NCI-H2081 (cell line): Measurements from ENCODE around the gene KRT6A.
A peak's percentile ranks its signal among the peaks of the same experiment; 100 is the strongest.
"Not testable (repeated sequence)": the region's sequence is repeated elsewhere in the genome, so short reads cannot be mapped to it uniquely, and the experiment has no call there.

Source experiments
- DNase-seq, 2 experiments: peaks; one replicate each; lab custom pipeline; 2025; lab: John Stamatoyannopoulos, UW

KRT6A gene

DNA sequence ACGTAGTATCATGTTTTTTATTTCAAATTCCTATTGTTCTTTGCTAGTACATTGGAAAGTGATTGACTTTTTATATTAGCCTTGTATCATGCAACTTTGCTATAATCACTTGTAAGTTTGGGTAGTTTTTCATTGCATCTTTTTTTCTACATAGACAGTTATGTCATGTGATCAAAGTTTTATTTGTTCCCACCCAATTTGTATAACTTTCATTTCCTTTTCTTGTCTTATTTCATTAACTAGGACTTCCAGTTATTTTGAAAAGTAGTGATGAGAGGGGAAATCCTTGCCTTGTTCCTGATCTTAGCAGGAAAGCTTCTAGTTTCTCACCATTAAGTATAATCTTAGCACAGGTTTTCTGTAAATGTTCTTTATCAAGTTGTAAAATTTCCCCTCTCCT is 9.8 kb upstream of the KRT6A start:
- no peak for DNase-seq

DNA sequence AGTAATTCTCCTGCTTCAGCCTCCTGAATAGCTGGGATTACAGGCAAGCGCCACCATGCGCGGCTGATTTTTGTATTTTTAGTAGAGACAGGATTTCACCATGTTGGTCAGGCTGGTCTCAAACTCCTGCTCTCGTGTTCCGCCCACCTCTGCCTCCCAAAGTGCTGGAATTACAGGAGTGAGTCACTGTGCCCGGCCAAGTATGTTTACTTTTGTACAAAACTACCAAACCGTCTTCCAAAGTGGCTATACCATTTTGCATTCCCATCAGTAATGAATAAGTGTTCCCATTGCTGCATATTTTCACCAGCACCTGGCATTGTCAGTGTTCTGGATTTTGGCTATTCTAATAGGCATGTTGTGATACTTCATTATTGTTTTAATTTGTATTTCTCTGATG is 8.4 kb upstream of the KRT6A start:
- no peak for DNase-seq

DNA sequence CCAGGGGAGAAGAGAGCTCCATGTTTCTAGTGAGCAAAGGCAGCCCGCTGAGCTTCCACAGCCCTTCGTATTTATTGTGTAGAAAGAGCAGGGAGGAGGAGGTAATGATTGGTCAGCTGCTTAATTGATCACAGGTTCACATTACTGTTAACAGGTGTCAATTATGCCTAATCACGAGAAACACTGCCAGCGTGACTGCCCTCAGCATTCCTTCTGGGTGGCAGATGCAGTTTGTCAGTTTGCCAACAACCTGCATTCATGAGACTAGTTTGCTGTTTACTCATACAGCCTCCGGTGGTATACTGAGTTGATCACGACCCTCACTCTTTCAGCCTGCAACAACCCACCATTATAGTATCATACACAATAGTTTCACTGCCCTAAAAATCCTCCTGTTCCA is 7.5 kb upstream of the KRT6A start:
- peak in 1 of 2 experiments; percentile 28 for DNase-seq

DNA sequence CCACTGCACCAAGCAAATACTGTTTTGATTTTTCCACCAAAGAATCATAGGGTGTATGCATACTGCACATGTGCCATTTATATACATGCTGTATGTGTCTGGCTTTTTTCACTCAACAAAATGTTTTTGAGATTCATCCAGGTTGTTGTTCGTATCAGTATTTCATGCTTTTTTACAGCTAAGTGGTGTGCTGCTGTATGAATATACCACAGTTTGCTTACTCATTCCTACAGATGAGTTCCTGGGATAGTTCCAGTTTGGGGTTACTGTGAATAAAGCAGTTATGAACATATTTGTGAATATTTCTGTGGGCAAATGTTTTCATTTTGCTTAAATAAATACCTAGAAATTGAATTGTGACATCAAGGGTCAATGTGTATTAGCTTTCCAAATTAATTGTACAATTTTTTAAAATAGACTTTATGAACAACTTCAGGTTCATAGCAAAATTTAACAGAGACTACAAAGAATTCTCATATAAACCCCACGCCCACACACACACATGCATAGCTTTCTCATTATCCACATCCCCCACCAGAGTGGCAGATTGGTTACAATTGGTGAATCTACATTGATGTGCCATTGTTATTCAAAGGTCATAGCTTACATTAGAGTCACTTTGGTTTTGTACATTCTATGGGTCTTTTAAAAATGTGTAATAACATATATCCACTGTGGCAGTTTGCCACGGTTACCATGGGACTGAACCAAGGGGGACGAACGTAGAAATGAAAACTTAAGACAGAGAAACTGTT is 6.9 kb upstream of the KRT6A start:
- DNase-seq: no peak

DNA sequence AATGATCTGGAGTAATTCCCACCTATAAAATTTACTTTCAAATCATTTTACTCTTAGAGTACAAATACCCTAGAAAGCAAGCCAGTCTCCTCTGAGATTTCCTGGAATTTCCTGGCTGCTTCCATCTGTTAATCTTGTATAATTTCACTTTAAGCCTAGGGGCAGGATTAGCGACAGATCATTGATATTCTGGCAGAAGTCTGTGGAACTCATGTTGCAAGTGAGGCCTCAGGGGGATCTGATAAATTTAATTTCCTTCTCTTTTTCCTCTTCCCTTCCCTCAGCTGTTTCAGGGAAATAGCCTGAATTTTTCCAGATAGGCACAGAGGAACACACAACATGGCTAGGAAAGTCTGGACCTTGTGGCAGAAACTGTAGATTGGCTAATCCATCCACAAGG is 5.9 kb upstream of the KRT6A start:
- no peak for DNase-seq

- DNase-seq: no peak
These were observed 4.9 kb upstream of the KRT6A start for GRCh38 chr12:52497975-52498374.

DNA sequence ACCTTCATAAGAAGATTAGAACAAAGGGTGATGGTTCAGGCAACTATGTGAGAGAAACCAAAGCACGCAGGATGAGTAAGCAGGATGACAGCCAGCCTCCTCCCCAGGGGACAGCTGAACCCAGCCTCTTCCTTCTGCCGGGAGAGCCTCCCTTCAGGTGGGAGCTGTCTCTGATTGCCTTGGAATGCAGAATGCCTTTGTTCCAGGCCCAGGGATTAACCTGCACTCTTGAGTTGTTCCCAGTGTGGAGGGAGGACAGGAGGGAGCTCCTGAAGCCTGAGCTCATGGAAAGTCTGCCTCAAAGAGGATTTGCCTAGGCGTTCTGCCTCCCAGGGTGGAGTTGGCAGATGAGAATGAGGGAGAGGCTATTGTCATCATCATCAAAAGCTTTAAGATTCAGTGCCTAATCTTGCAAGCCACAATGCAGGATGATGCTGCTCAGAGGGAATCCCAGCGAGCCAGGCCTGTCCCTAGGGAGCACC is 3.6 kb upstream of the KRT6A start:
- no peak for DNase-seq

DNA sequence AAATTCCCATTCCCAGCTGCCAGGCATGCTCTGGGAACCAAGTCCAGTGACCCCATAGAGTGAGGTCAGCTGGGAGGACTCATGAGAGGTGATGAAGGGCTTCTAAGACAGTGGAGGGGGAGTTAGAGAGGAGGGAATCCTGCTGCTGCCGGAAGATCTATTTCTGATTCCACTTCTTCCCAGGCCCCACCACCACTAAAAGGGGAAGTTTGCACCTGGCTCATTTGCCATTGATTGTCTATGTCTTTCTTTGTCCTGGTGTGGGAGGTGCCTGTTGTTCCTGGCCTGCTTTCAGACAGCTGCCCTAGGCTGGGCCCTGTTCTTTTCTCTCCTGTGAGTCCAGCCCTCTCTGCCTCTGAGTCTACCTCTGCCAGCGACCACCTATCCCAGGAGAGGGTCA is 3.0 kb upstream of the KRT6A start:
- DNase-seq: peak; percentile 29 to 45

GRCh38 chr12:52495389-52495788 is 2.3 kb upstream of the KRT6A start:
- DNase-seq: peak; percentile 56 to 59

DNA sequence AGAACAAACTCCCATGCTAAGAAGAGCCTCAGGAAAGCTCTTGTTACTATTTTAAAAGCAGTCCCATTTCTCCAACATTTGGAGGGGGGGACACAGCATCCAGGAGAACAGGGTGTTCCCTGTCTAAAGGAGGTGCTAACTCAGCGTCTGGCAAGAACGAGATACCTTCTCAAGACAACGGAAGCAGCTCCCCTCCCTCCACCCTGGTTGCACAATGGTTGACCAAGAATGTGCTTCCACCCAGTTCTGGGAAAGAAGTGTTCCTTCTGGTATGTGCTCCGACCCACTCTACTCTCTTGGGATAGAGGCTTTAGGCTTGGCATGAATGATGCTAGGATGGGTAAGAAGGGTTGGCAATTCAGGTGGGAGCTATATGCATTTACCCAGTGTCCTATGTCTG is 1.5 kb upstream of the KRT6A start:
- DNase-seq: no peak

- no peak for DNase-seq
These were observed 1.0 kb upstream of the KRT6A start for GRCh38 chr12:52494100-52494499.

DNA sequence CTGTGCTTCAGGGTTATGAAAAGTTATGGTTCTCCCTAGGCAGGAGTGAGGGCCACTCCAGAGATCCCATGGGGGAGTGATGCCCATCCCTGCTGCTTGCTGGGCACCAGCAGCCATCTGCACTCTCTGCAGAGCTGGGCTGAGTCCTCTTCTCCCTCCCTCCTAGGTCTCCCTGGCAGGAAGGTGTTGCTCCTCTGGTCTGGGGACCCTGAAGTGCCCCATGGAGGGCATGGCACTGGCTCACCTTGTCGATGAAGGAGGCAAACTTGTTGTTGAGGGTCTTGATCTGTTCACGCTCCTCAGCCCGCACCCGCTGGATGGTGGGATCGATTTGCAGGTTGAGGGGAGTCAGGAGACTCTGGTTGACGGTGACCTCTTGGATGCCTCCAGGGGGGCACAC is 652 bp downstream of the KRT6A start:
- DNase-seq: not testable (repeated sequence)

DNA sequence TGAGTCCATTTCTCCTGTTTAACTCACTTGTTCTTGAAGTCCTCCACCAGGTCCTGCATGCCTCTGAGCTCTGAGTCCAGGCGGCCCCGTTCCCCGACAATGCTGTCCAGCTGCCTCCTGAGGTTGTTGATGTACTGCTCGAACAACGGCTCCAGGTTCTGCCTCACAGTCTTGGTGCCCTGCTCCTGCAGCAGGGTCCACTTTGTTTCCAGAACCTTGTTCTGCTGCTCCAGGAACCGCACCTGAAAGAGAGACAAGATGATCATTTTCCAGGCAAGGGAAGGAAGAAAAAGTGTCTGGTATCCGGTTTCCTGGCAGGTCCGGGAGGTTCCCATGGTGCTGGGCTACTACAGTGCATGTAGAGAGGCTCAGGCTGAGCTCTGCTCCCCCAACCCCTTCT is 1.6 kb downstream of the KRT6A start:
- not testable (repeated sequence) for DNase-seq

- DNase-seq: no peak
These were observed 4.3 kb downstream of the KRT6A start for GRCh38 chr12:52488736-52489135.

- DNase-seq: not testable (repeated sequence)
These were observed 5.2 kb downstream of the KRT6A start for GRCh38 chr12:52487744-52488443.

GRCh38 chr12:52487211-52487610 is 5.8 kb downstream of the KRT6A start:
- no peak for DNase-seq

GRCh38 chr12:52486166-52487105 is 6.6 kb downstream of the KRT6A start:
- no peak for DNase-seq

GRCh38 chr12:52480073-52480472 is 13.0 kb downstream of the KRT6A start:
- DNase-seq: no peak

DNA sequence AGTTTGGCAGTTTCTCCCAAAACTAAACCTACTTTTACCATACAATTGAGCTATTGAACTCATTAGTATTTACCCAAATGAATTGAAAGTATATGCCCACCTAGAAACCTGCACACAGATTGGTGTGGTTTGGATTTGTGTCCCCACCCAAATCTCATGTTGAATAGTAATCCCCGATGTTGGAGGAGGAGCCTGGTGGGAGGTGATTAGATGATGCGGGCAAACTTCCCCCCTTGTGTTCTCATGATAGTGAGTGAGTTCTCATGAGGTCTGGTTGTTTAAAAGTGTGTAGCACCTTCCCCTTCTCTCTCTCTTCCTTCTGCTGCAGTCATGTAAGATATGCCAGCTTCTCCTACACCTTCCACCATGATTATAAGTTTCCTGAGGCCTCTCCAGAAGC is 15.4 kb downstream of the KRT6A start:
- no peak for DNase-seq

DNA sequence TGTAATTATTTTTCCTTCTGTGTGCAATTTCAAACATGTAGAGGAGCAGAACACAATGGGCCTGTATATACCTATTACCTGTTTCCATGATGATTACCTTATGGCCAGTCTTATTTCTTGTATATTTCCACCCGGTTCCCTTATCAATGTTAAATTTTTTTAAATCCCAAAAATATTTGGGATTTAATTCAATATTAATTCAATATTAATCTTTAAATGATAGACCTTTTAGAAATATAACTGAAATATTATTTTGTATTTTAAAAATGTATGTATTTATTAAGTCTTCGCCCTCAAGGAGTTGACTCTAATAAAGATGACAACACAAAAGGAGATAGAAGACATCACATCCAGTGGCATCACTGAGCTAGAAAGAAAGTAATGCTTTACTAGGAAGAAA is 18.8 kb downstream of the KRT6A start:
- no peak for DNase-seq

GRCh38 chr12:52473768-52474167 is 19.3 kb downstream of the KRT6A start, which contains the start of gene KRT6C:
Gene KRT6C (minus strand): TSS chr12:52473805. CDS start chr12:52473737, 68 bp downstream.
- no peak for DNase-seq

DNA sequence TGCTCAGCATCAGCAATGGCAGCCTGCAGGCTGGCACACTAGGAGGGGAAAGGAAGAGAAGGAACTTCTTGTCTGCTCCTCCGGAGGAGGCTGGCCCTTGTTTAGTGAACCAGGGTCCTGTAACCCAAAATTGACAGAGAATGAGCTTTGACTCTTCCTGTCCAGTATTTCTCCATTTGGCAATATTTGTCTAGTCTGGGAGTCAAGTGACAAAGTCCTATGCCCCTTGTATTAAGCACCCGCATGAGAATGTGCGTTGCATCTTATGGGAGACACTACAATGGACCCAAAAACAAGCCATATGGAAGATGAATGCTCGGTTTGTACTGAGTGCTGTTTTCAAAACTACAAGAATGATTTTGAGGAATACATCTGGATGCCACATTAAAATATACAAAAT is 23.2 kb downstream of the KRT6A start:
- no peak for DNase-seq
